ENCODE results near the gene UNC5B. TPM values are rescaled to one million over a fixed set of nuclear protein-coding genes. Genes with fewer than 3 reads are reported as not detected.

Gene UNC5B
- total and polyA plus RNA-seq, 7 donors, result 1.4 to 12.7 (median 1.8) TPM

GRCh38 chr10:71312811-71313789 lies 100.7 kb downstream of the UNC5B start:
- Histone ChIP-seq H3K27ac (peak overlapping the region; percentile 62 to 73 (median 66)), H3K9me3 (no peaks in the 10 kb centered on the region), H3K27me3 (no peaks in the 10 kb centered on the region), H3K4me3 (peak overlapping the region in 2 of 4 donors; percentile 6 to 14), H3K4me1 (peaks cover 0 to 27% (median 23%) of the 10 kb centered on the region in 4 donors), H3K36me3 (no peaks in the 10 kb centered on the region)
- 39 to 59% methylated on average over 19 of the region's 19 CpGs for WGBS, 2 donors
- DNase-seq, result peak; percentile 94
- intact Hi-C loops (cut with DNase I), result loop anchor here (1.0 to 5.0 kb wide), 3 partner anchors 64 to 734 kb away; no protein-coding TSS in a partner anchor
- peak; percentile 3 to 87 (median 51) for TF ChIP-seq POLR2AphosphoS5 (IDR thresholded peaks at IDR 0.05)
- TF ChIP-seq CTCF (IDR thresholded peaks at IDR 0.05), result no peak
- no peak for TF ChIP-seq POLR2A (IDR thresholded peaks at IDR 0.05)
- TF ChIP-seq EP300 (IDR thresholded peaks at IDR 0.05), result peak in 1 of 4 donors; percentile 22

- H3K27me3 ChIP-seq, result no peaks in the 10 kb centered on the region
- peaks cover 0 to 33% (median 29%) of the 10 kb centered on the region in 4 donors for H3K4me1 ChIP-seq
- peak; percentile 80 for DNase-seq
- H3K27ac ChIP-seq, result peak overlapping the region; percentile 62 to 73 (median 66)
- intact Hi-C loops (cut with DNase I), result loop anchor here (1.0 to 5.0 kb wide), 2 partner anchors 256 to 733 kb away; no protein-coding TSS in a partner anchor
- 6 to 8% methylated on average over 21 of the region's 21 CpGs for WGBS, 2 donors
- H3K9me3 ChIP-seq, result no peaks in the 10 kb centered on the region
- peak overlapping the region in 1 of 4 donors; percentile 6 for H3K4me3 ChIP-seq
- TF ChIP-seq POLR2A (IDR thresholded peaks at IDR 0.05) (no peak), POLR2AphosphoS5 (IDR thresholded peaks at IDR 0.05) (no peak), CTCF (IDR thresholded peaks at IDR 0.05) (peak; percentile 66 to 88 (median 72)), EP300 (IDR thresholded peaks at IDR 0.05) (no peak)
- no peaks in the 10 kb centered on the region for H3K36me3 ChIP-seq
These were observed 101.8 kb downstream of the UNC5B start for GRCh38 chr10:71314028-71314693.

- no peak for TF ChIP-seq EP300 (IDR thresholded peaks at IDR 0.05)
- no peaks in the 10 kb centered on the region for H3K9me3 ChIP-seq
- no peaks in the 10 kb centered on the region for H3K36me3 ChIP-seq
- intact Hi-C loops (cut with DNase I), result loop anchor here (1.0 to 5.0 kb wide), 5 partner anchors 83 to 733 kb away; partner anchors contain the start of gene CDH23
- peaks cover 0 to 35% (median 31%) of the 10 kb centered on the region in 4 donors for H3K4me1 ChIP-seq
- no peak overlapping the region for H3K27ac ChIP-seq
- WGBS, 2 donors, result 53 to 71% methylated on average over 11 of the region's 11 CpGs
- peak overlapping the region in 1 of 4 donors; percentile 1 for H3K4me3 ChIP-seq
- DNase-seq, result no peak
- no peaks in the 10 kb centered on the region for H3K27me3 ChIP-seq
These were observed 102.4 kb downstream of the UNC5B start for GRCh38 chr10:71314694-71315225.

GRCh38 chr10:71316056-71316785 lies 103.9 kb downstream of the UNC5B start:
- no peak overlapping the region for H3K4me3 ChIP-seq
- intact Hi-C loops (cut with DNase I), result loop anchor here (5.0 kb wide), 3 partner anchors 81 to 581 kb away; partner anchors contain the start of gene CDH23
- no peaks in the 10 kb centered on the region for H3K9me3 ChIP-seq
- H3K27ac ChIP-seq, result no peak overlapping the region
- H3K27me3 ChIP-seq, result no peaks in the 10 kb centered on the region
- 69 to 75% methylated on average over 3 of the region's 3 CpGs for WGBS, 2 donors
- no peaks in the 10 kb centered on the region for H3K36me3 ChIP-seq
- DNase-seq, result no peak
- TF ChIP-seq EP300 (IDR thresholded peaks at IDR 0.05), result no peak
- no peak for TF ChIP-seq POLR2A (IDR thresholded peaks at IDR 0.05)
- no peak for TF ChIP-seq POLR2AphosphoS5 (IDR thresholded peaks at IDR 0.05)
- TF ChIP-seq CTCF (IDR thresholded peaks at IDR 0.05), result no peak
- H3K4me1 ChIP-seq, result peaks cover 0 to 41% (median 37%) of the 10 kb centered on the region in 4 donors

Measured in sigmoid colon (tissue), 7 donors.